NCI-H1092 (cell line): Measurements from ENCODE around the gene CCDC92B.
A peak's percentile ranks its signal among the peaks of the same experiment; 100 is the strongest.
"Not testable (repeated sequence)": the region's sequence is repeated elsewhere in the genome, so short reads cannot be mapped to it uniquely, and the experiment has no call there.

ENCODE experiments used
- DNase-seq: peaks from one replicate; lab custom pipeline; 2025; lab: John Stamatoyannopoulos, UW

The CCDC92B gene

DNA sequence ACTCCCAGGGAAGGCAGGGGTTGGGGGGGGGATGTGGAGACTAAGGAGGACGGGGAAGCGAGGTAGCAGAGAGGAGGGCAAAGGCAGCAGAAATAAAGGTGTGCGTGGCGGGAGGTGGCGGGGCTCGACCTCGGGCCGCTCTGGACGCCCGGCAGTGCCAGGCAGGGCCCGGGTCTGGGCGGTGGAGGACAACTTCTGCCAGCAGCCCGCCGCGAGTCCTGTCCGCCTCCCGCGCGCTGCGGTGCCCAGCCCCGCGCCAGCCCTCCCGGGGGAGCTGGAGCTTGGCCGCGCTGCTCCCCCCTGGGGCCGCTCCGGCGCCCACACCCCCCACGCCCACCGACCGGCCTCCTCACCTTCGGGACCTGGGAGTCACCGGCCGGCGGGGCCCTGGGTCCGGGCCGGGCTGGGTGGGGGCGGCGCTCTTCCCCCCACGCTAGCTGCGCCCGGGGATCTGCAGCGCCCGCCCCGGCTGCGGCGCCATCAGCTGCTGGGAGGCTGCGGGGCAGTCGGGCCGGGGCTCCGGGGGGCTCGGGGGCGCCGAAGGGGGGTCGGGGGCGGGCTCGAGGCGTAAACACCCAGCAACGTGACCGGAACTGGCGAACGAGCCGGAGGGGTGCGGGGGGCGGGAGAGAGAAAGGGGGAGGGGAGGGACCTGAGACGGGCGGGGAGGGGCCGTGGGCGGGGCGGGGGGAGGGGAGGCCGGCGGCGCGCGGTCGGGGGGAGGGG, at the start of gene CCDC92B:
CCDC92B (minus strand) TSS at position 595 of the 726 bp plus-strand sequence. CDS start 14,507 bp downstream, outside the sequence.
- DNase-seq = peak; percentile 28

DNA sequence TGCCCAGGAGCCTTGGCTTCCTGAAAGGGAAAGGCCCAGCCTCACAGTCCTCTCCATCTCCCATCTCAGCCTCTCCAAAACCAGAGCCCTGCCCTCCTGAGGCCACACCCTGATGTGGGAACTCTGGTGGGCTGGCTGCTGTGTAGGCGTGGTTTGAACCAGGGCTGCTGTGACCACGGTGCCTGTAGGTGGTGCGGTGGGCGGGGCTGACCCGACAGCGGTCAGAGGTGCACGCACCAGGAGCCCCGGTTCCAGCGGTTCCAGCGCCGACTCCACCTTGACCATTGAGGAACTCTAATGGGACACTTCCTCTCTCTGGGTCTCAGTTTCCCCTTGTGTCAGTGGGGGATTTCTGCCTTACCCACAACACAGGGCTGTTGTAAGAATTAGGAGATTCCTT, 49.2 kb upstream of the CCDC92B start:
- DNase-seq = no peak

DNA sequence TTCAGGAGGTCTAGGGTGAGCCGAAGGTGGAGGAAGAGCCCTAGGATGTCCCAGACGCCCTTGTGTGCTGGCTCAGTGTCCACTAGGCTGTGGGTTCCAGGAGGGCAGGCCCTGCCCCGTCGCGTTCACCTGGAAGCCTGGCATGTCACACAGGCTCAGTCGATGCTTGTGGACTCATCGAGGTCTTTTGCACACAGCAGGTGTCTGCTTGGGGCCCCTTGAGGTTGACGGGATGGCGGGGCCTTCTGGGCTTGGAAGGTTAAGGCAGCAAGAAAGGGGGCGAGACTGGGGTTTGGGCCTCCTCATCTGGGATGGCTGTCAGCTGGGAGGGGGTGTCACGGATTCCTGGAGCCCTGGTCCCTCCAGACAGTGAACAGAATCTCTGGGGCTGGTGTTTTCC, 48.7 kb upstream of the CCDC92B start:
- DNase-seq = no peak

DNA sequence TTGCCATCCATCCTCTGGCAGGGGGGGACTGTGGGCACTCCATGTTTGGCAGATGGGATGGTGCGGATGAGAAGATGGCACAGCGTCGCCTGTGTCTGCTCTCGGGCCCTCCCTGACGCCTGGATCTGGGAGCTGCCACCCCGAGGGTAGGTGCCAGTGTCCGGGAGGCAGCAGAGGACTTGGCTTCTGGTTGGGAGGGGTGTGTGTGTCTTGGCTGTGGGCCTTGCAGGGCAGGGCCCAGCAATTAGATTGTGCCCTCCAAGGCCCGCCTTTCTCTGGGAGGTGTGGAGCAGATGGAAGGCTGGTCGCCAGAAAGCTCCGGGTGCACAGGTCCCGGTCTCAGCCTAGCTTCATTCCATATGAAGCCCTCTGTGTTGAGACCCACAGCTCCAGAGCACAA, 48.2 kb upstream of the CCDC92B start:
- peak; percentile 20 for DNase-seq

DNA sequence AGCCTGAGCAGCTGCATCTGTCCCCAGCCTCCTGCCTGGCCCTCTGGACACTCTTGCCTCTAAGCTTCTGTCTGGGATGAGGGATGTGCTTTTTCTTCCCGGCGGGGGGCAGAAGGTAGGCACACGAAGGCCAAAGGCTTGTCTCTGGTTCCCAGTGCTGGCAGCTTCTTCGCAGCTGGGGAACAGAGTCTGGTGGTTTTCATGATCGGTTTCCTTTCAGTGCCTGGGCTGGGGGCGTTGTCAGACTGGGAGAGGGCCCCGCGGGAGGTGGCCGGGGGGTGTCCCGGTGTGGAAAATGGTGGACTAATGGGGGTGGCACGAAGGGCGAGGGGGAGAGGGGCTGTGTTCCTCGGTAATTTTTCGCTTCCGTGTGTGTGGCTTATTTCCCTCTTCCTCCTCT, 47.8 kb upstream of the CCDC92B start:
- DNase-seq = no peak

DNA sequence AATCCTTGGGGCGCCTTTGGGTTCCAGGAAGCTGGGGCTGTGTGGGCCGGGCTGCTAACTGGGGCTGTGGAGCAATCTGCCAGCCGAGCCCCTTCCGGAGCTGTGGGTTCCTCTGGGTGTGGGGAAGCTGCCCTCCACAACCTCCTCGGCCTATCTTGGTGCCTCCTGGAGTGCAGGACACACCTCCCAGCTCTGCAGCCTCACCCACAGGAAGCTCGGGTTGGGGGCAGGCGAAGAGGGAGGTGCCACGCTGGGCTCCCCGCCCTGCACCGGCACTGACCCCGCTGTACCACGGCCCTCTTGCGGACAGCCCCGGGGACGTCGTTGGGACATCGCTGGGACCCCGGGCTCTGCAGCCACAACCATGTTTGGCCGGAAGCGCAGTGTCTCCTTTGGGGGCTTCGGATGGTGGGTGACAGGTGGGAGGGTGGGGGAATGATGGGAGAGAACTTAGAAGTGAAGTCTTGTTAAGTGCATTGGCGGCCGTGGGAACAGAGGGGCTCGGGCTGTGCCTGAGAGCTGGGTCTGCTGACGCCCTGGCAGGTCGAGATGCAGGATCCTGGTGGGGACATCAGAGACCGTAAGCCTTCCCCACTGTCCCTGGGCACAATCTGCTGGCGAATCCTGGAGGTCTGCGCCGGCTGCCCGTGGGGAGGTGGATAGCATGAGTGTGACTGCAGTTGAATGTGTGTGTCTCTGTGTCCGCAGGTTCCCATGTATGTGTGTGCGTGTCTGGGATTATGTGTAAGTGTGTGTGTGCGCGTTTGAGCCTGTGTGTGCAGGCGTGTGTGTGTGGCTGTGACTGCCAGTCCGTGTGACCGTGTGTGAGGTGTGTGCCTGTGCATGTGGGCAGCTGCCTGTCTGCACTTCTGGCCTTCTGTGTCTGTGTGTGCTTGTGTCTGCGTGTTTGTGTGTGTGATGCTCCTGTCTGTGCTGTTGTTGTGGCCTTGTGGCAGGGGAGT, 47.0 kb upstream of the CCDC92B start, which contains the start of gene RAP1GAP2:
RAP1GAP2 (plus strand) TSS at position 275 of the 962 bp plus-strand sequence; CDS start at position 365, 90 bp downstream.
- no peak for DNase-seq

DNA sequence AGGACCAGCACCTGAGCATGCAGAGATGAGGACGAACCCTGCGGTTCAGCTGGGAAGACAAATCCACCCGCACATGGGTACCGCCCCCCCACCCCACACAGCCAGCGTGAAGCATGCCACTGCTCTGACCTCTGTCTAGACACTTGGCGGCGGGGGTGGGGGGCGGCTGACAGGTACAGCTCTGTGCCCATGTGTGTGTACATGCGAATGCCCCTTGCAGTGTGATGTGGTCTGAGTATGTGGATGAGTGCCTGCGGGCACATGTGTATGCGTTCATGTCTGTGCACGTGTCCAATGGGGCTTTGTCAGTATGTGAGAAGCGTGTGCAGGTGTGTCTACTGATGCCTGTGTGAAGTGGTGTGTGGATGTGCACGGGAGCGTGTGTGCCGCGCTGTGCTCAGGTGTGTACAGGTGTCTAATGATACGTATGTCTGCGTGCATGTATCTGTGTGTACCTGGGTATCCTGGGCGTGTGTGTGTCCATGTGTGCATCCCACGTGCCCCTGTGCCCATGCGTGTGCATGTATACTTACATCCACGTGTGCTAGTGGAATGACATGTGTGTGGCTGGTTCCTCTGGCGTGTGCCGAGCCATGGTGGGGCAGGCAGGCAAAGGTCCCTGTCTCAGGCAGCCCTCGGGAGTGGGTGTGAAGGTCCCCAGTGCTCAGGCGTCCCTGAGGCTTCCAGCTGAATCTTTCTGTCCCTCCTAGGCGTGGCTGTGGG, 46.1 kb upstream of the CCDC92B start:
- no peak for DNase-seq

DNA sequence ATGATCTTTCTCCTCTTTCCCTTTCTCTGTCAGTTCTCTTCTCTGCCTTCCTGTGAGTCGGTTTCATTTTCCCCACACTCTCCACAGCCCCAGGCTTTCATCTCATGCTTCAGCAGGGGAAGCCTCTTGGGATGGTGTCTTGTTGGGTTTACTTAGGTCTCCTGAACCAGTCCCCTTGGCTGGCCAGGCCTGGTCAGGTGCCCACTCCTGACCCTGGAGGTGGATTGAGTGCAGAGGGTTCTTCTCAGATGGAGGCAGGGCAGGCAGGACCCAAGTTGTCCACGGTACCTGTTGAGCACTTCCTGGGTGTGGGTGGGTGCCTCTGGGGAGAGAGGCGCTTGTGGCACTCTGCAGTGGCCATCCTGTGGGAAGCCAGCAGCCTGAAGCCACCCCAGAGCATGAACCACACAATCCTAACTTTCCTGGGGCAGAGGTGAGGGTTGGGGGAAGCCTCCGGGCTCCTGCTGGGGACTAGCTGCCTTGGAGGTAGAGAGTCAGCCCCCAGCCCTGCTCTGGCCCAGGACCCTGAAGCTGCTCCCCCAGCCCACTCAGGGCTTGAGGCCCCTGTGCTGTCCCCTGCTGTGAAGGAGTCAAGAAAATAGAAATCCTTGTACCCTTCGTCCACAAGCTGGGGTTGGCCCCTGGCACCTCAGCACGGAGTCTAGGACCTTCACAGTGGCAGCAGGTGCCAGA, 44.8 kb upstream of the CCDC92B start:
- DNase-seq = no peak

DNA sequence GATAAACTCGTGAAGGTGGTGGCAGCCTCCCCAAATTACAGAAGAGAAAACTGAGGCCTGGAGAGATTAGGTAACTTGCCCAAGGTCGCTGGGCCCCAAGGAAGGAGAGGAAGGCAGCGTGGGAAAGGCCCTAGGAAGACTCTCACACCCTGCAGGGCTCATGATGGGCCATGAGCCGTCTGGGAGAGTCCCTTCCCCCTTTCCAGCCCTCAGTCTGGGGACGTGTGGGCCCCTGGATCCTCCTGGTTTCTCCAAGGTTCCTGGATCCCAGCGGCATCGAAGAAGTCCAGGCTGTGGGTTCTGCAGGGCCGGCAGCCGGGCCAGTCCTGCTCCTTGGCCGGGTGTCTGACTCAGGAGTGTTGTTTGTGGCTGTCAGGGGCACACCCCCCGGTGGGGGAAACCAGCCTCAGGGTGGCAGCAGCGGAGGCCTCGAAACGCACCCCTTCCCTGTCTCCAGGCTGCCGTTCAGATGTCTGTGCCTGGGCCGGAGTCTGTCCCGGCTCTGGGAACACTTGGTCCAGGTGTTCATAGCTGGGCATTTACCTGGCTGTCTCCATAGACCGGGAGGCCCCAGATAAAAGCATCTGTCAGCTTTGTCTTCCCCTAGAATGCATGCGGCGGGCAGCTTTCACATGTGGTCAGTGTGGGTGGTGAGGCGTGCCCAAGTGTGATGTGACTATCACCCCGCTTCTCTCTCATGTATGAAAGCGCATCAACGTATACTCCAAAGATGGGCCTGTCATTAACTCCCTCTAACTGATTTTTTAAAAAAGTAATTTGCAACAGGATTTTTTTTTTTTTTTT, 43.1 kb upstream of the CCDC92B start:
- no peak for DNase-seq

DNA sequence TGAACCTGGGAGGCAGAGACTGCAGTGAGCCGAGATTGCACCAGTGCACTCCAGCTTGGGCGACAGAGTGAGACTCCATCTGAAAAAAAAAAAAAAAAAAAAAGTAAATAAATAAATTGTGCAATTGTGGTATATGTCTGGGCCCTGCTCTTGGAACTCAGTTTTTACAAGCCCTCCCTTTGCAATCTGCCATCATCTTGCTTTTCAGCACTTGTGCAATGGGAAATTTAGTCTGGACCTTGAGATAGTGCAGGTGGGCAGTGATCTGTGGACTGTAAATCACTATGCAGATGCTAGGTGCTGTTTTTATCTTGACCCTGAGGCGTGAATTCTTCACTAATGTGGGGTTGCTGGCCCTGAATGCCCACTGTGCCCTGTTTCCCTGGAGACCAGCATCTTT, 40.2 kb upstream of the CCDC92B start:
- no peak for DNase-seq

DNA sequence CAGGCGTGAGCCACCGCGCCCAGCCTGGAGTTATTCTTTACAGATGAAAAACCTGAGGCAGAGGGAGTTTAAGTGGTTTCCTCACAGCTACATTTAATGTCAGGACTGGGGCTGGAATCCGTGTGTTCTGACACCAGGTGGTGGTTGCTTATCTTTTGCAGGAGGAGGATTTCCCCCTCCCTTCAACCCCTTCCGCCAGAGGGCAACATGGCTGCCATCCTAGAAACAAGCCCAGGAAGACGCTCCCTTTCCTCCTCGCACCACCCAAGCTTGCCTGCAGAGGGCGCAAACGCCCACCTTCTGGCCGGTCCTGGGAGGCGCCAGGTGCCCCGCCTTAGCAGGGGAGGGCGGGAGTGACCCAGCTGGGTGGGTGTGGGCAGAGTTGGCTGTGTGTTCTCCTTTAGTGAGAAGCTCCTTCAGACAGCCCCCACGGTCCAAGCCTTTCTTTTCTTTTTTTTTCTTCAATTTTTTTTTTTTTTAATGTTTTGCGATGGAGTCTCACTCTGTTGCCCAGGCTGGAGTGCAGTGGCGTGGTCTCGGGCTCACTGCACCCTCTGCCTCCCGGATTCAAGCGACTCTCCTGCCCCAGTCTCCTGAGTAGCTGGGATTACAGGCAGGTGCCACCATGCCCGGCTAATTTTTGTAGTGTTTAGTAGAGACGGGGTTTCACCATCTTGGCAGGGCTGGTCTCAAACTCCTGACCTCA, 36.9 kb upstream of the CCDC92B start:
- peak; percentile 66 for DNase-seq

DNA sequence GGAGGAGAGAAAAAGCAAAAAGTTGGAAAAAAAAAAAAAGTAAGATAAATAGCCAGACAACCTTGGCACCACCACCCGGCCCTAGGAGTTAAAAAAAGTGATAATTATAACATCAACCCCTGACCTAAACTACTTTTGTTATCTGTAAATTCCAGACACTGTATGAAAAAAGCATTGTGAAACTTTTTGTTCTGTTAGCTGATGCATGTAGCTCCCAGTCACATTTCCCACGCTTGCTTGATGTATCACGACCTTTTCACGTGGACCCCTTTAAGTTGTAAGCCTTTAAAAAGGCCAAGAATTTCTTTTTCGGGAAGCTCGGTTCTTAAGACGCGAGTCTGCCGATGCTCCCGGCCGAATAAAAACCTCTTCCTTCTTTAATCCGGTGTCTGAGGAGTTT, 35.9 kb upstream of the CCDC92B start:
- not testable (repeated sequence) for DNase-seq

DNA sequence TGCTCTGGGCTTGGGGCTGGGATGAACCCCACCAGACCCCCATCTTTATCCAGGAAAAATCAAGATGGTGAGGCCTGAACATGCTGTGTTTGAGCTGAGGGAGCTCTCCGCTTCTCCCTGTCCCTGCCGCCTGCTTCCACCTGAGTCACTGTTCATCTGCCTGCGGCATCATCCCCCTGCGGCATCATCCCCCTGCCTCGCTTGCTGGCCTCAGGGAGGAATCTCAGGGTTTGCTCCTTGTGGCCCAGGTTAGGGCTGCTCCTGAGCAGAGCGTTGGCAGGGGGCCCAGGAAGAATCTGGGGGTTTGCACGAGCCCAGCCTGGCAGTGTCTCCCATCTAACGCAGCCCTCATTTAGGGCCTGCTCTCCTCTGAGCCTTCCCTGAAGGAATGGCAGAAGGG, 35.4 kb upstream of the CCDC92B start:
- no peak for DNase-seq

DNA sequence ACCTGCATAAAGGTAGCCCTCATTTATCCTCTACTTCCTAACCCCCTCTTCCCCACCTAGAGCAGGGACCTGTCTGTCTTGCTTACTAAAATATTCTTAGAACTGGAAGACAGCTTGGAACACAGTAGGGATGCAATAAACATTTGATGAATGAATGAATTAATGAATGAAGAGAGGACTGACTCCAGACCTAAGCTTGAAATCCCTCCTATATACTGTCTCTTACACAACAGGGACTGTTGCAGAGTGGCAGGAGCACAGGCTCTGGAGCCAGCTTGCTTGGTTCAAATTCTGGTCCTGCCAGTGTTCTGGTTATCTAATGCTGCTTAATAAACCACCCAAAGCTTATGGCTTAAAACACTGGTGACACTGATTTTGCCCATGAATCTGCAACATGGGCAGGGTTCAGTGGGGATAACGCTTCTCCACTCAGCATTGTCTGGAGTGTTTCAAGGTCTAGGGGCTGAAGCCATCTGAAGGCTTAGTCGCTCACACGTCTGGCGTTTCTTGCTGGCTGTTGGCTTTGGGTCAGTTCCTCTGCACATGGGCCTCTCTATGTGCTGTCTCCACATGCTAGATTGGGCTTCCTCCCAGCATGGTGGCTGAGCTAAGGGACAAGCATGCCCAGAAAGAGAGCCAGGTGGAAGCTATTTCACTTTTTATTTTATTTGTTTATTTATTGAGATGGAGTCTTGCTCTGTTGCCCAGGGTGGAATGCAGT, 34.0 kb upstream of the CCDC92B start:
- DNase-seq = no peak

DNA sequence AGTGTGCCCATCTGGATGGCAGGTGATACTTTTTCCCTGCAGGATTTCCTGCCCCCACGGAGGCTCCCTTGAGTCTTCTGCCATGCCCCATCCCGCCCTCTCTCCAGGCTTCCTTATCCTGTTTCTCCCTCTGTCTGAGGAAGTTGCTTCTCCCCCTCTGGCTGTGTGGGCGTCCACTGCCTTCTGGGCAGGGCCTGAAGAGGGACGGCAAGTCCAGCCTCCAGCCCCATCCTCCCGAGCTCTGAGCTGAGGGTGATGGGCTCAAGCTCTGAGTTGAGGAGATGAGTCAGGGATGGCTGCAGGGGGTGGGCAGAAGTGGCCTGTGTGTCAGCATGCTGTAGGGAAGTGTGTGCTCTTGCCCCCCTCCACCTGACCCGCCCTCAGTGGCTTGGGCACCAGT, 32.6 kb upstream of the CCDC92B start:
- no peak for DNase-seq

DNA sequence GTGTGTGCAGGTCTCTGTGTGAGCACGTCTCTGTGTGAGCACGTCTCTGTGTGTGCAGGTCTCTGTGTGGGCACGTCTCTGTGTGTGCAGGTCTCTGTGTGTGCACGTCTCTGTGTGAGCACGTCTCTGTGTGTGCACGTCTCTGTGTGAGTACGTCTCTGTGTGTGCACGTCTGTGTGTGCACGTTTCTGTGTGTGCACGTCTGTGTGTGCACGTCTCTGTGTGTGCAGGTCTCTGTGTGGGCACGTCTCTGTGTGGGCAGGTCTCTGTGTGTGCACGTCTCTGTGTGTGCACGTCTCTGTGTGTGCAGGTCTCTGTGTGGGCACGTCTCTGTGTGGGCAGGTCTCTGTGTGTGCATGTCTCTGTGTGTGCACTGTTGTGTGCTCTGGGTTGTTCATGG, 32.1 kb upstream of the CCDC92B start:
- DNase-seq = not testable (repeated sequence)

DNA sequence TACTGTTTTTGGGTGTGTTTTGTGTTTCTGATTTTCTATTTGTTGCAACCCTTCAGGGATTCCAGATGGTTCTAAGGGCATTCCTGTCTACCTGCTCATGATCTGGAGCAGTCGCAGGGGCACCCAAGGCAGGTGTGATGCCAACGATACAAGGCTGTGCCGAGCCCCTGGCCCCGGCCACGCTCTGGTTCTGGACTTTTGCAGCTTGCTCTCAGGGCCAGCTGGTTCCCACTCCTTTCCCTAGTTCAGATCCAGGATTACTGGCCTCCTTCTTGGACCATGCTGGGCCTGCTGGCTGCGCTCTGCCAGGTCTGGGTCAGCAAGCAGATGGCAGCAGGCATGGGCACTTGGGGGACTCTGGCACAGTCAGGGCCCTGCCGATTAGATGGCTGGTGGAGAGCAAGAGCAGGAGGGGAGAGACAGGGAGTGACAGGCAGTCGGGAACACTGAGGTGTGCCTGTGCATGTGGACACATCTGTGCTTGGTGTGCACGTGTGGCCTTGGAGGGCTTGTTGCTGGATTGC, 31.5 kb upstream of the CCDC92B start:
- no peak for DNase-seq

DNA sequence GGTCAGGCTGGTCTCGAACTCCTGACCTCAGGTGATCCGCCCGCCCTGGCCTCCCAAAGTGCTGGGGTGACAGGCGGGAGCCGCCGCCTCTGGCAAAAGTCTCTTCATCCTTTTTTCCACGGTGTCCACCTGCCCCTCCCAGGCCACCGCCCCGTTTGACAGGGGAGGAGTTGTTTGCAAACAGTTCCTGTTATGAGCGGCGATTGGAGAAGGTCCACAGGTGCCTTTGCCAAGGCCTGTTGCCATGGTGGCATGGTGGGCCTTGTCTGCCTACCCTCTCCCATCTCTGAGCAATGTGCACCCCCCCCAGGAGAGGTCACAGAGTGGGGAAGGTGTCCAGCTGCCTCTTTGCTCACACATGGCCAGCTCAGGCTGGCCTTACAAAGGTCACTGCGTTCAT, 30.8 kb upstream of the CCDC92B start:
- no peak for DNase-seq

DNA sequence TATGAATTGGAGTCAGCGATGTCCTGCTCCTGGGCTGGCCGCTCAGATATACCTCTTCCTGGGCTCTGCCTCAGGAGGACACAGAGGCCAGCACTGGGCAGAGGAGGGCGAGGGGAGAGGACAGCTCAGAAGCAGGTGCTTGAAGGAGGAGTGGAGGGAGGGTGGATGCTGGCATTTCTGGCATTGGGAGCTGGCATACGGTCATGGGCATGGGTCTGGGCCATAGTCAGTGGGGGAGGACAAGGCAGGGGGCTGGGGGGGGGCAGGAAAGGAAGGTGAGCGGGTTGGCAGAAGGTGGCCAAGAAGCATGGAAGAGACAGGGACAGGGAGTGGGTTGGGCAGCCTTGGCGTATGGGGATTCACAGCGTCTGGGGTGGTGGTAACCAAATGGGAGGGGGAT, 30.1 kb upstream of the CCDC92B start:
- DNase-seq = no peak
